Epithelial cell of proximal tubule (primary cell): ENCODE results near the gene WNK1. TPM values are rescaled to one million over a fixed set of nuclear protein-coding genes. Genes with fewer than 3 reads are reported as not detected.

ENCODE experiments used
- DNase-seq: peaks from one replicate; pipeline ENCODE4 v3.0.0-alpha.2; 2011; ENCODE audit warnings: low read depth
- H3K4me3 ChIP-seq: 2 replicates; pipeline ENCODE4 v1.5.1; 2011; ENCODE audit warnings: low read depth, mild to moderate bottlenecking, low read length
- CTCF ChIP-seq: conservative IDR thresholded peaks from 2 replicates; pipeline ENCODE4 v1.5.1; 2012; ENCODE audit warnings: low read depth, mild to moderate bottlenecking, low read length
- total RNA-seq: library from RNA; depleted of rRNA; stranded (reverse); fragments of >200 nt; gene quantifications from 2 replicates; pipeline ENCODE4 v1.2.3, GENCODE V29; 2015

Gene WNK1
- total RNA-seq, 1 donor from 2014 or later, result 53.4 TPM

GRCh38 chr12:938810-939209, 186.4 kb downstream of the WNK1 start:
- no peak for TF ChIP-seq CTCF
- DNase-seq, result no peak
- no peak overlapping the region for H3K4me3 ChIP-seq

- no peak overlapping the region for H3K4me3 ChIP-seq
- DNase-seq, result no peak
- no peak for TF ChIP-seq CTCF
Measured at GRCh38 chr12:943051-943450, 190.7 kb downstream of the WNK1 start.

- TF ChIP-seq CTCF, result no peak
- no peak overlapping the region for H3K4me3 ChIP-seq
- no peak for DNase-seq
Measured at GRCh38 chr12:944211-944610, 191.8 kb downstream of the WNK1 start.

- DNase-seq, result no peak
Measured at GRCh38 chr12:946212-946611, 193.8 kb downstream of the WNK1 start.

GRCh38 chr12:946631-947030, 194.3 kb downstream of the WNK1 start:
- H3K4me3 ChIP-seq, result no peak overlapping the region
- no peak for TF ChIP-seq CTCF
- DNase-seq, result no peak

More at GRCh38 chr12:946212-946611, 193.8 kb downstream of the WNK1 start:
- H3K4me3 ChIP-seq, result no peak overlapping the region
- no peak for TF ChIP-seq CTCF

GRCh38 chr12:948238-948637, 195.9 kb downstream of the WNK1 start:
- TF ChIP-seq CTCF, result no peak
- DNase-seq, result no peak
- peak overlapping the region; percentile 96 for H3K4me3 ChIP-seq

GRCh38 chr12:949453-950191, 197.2 kb downstream of the WNK1 start, which contains the start of gene RAD52:
TSS of gene RAD52 (minus strand) at chr12:949694. CDS start at chr12:933058, 16,636 bp downstream.
- peak; percentile 90 for TF ChIP-seq CTCF
- peak within 1 kb of the TSS; percentile 96 for H3K4me3 ChIP-seq
- peak; percentile 85 for DNase-seq
